Activated B cell treated with CpG ODN at 0.5 μM for 24 hours (primary cell): ENCODE data around the gene PHC2. TPM values are rescaled to one million over a fixed set of nuclear protein-coding genes. Genes with fewer than 3 reads are reported as not detected.

Experiments
- ATAC-seq: fragments of 200-7000 bp; cut with Tn5 transposase; one replicate; pipeline ENCODE4 v1.10.0; 2021; ENCODE audit warnings: low read depth, mild to moderate bottlenecking, moderate library complexity
- CTCF ChIA-PET: fragments of 350-600 bp; sonication (Branson Sonifier 250); formaldehyde crosslinking; loops from one replicate; lab custom pipeline; 2021; ENCODE audit warnings: antibody characterized with exemption; lab: Charles Lee
- POLR2A ChIA-PET: fragments of 350-600 bp; sonication (Branson Sonifier 250); formaldehyde crosslinking; loops from one replicate; lab custom pipeline; 2021; ENCODE audit warnings: antibody characterized with exemption; lab: Charles Lee
- DNase-seq: peaks from one replicate; pipeline ENCODE4 v3.0.0; 2022
- H3K27ac Mint-ChIP-seq: one replicate; pipeline ENCODE4 v1.8.0; 2020; ENCODE audit warnings: mixed read lengths
- H3K27me3 Mint-ChIP-seq: one replicate; pipeline ENCODE4 v1.8.0; 2021; ENCODE audit warnings: mixed read lengths
- H3K36me3 Mint-ChIP-seq: one replicate; pipeline ENCODE4 v1.8.0; 2021; ENCODE audit warnings: low read depth, mixed read lengths
- H3K4me1 Mint-ChIP-seq: one replicate; pipeline ENCODE4 v1.8.0; 2021; ENCODE audit warnings: mixed read lengths
- H3K4me3 Mint-ChIP-seq: one replicate; pipeline ENCODE4 v1.8.0; 2020; ENCODE audit warnings: mild to moderate bottlenecking, mixed read lengths
- H3K9me3 Mint-ChIP-seq: one replicate; pipeline ENCODE4 v1.8.0; 2020; ENCODE audit warnings: mixed read lengths
- intact Hi-C: fragments of 100-400 bp; cut with micrococcal nuclease; formaldehyde crosslinking; loops from one replicate; pipeline ENCODE4 v1.15.1; 2024
- total RNA-seq: library from RNA; stranded (reverse); gene quantifications from 2 replicates; pipeline ENCODE4 v1.2.3, GENCODE V29; 2022
- TF ChIP-seq, protein P1 (sequence below): fragments of 200-600 bp; IDR thresholded peaks from one replicate; pipeline ENCODE4 v1.8.0; 2022; ENCODE audit warnings: antibody characterized with exemption, mild to moderate bottlenecking

Gene PHC2
- total RNA-seq, 1 donor from 2014 or later, result 16.4 TPM

DNA sequence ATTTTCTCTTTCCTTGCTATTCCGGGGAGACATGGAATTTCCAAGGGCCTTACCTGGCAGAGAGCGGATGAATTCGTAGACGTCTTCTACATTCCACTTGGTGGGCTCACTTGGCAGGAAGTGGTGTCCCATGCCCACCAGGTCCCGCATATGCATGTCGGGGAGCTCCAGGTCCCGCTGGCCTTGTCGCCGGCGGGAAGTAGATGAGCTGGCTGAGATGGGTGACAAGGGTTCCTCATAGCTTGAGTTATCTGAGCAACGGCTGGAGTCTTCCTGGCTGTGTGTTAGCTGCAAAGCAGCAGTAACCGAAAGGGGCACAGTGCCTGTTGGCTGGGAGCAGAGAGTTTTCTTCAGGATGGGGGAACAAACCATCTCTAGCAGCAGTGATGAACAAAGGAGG, 102.1 kb downstream of the PHC2 start:
- Mint-ChIP-seq H3K9me3 (no peaks in the 10 kb centered on the region), H3K36me3 (peaks cover 95% of the 10 kb centered on the region), H3K27ac (no peak overlapping the region), H3K4me3 (no peak overlapping the region), H3K27me3 (no peaks in the 10 kb centered on the region), H3K4me1 (peaks cover 3% of the 10 kb centered on the region)
- intact Hi-C loops, result no loop called here
- POLR2A ChIA-PET, result interaction anchor here (1.0 kb wide), 1 partner anchor 21 kb away, joined by 4 read pairs; no protein-coding TSS in a partner anchor
- ATAC-seq (no peak), DNase-seq (no peak)
- CTCF ChIA-PET, result no interaction called here
- TF ChIP-seq, protein P1, sequence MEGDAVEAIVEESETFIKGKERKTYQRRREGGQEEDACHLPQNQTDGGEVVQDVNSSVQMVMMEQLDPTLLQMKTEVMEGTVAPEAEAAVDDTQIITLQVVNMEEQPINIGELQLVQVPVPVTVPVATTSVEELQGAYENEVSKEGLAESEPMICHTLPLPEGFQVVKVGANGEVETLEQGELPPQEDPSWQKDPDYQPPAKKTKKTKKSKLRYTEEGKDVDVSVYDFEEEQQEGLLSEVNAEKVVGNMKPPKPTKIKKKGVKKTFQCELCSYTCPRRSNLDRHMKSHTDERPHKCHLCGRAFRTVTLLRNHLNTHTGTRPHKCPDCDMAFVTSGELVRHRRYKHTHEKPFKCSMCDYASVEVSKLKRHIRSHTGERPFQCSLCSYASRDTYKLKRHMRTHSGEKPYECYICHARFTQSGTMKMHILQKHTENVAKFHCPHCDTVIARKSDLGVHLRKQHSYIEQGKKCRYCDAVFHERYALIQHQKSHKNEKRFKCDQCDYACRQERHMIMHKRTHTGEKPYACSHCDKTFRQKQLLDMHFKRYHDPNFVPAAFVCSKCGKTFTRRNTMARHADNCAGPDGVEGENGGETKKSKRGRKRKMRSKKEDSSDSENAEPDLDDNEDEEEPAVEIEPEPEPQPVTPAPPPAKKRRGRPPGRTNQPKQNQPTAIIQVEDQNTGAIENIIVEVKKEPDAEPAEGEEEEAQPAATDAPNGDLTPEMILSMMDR, result no peak

DNA sequence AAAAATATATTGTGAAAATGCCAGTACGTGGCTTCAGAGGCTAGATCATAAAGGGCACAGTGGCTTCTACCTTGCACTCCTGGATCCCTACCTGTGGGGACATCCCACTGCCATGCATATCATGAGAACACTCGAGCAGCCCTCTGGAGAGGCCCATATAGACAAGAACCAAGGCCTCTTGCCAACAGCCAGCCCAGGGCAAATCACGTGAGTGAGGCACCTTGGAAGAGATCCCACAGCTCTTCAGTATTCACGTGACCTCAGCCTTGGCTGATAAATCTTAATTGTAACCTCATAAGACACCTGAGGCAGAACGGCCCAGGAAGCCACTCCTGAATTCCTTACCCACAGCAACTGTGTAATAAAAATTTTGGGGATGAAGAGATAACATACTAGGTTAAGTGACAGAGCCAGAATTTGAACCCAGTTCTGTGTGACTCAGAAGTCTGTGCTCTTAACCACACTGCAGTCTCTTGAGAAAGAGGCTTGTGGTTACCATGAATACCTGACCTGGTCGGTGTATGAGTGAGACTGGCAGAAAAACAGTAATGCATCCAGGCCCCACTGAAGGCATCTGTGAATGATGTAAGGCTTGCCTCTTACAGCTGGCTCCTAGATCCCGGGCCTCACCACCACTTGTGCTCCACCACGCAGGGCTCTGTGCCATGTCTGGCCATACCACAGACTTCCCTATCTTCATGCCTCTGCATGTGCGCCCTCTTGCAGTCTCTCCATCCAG, 103.1 kb downstream of the PHC2 start:
- Mint-ChIP-seq H3K27ac (no peak overlapping the region), H3K4me1 (peaks cover 3% of the 10 kb centered on the region), H3K9me3 (no peaks in the 10 kb centered on the region), H3K27me3 (no peaks in the 10 kb centered on the region), H3K36me3 (peaks cover 95% of the 10 kb centered on the region), H3K4me3 (no peak overlapping the region)
- TF ChIP-seq, protein P1, result no peak
- DNase-seq, result no peak
- ChIA-PET POLR2A (interaction anchor here (1.0 kb wide), 1 partner anchor 22 kb away, joined by 4 read pairs; no protein-coding TSS in a partner anchor), CTCF (no interaction called here)
- no peak for ATAC-seq
- intact Hi-C loops, result no loop called here

DNA sequence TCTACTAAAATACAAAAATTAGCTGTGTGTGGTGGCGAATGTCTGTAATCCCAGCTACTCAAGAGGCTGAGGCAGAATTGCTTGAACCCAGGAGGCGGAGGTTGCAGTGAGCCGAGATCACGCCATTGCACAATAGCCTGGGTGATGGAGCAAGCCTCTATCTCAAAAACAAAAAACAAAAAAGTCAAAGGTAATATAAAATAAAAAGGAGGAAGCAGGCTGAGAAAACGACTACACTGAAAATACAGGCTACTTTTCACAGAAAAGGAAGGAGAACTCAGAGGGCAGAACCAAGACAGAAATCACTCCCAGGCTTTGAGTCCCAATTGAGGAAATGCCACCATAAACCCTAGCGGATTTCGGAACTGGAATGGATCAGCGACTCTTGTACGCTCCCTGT, 104.1 kb downstream of the PHC2 start:
- Mint-ChIP-seq H3K27me3 (no peaks in the 10 kb centered on the region), H3K27ac (no peak overlapping the region), H3K4me1 (no peaks in the 10 kb centered on the region), H3K36me3 (peaks cover 87% of the 10 kb centered on the region), H3K4me3 (no peak overlapping the region), H3K9me3 (no peaks in the 10 kb centered on the region)
- ChIA-PET POLR2A (no interaction called here), CTCF (no interaction called here)
- DNase-seq (no peak), ATAC-seq (no peak)
- intact Hi-C loops, result no loop called here
- TF ChIP-seq, protein P1, result no peak

DNA sequence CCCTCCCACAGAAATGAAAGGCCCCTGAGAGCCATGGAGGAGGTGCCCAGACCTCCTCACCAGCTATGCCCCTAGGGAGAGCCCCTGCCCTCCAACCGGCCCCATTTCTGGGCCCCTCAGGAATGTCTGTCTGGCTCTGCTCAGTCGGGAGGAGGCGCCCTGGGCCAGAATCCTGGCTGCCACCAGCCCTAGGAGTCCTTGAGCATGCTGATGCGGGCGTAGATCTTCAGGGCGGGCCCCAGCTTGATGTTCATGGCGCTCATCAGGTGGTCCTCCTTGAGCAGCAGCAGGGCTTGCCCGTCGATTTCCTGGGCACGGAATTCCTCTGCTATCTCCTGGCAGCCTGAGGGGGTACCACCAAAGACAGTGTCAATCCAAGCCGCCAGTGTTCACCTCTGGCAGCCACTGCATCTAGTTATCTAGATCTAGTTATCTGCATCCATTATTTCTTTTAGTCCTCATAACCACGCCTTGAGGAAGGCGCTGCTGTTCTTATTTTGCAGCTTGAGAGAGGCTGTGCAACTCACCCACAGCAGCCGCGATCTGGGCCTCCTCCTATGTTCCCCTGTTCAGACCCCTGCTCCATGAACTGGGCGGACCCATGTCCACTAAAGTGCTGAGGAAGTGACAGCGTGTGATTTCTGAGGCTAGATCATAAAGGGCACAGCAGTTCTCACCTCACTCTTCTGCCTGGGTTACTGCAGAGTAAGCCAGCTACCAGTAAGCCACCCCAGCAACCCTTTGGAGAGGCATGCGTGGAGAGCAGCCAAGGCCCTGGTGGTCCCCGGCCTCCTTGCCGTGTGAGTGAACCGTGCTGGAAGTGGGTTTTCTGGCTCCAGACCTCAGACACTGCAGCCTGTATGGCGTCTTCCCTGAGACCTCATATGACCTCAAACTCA, 106.0 kb downstream of the PHC2 start:
- Mint-ChIP-seq H3K9me3 (no peaks in the 10 kb centered on the region), H3K36me3 (peaks cover 70% of the 10 kb centered on the region), H3K4me3 (no peak overlapping the region), H3K4me1 (no peaks in the 10 kb centered on the region), H3K27me3 (no peaks in the 10 kb centered on the region), H3K27ac (no peak overlapping the region)
- CTCF ChIA-PET, result no interaction called here
- TF ChIP-seq, protein P1, result no peak
- POLR2A ChIA-PET, result interaction anchor here (0.6 kb wide), 1 partner anchor 334 kb away, joined by 3 read pairs; no protein-coding TSS in a partner anchor
- intact Hi-C loops, result no loop called here
- ATAC-seq (no peak), DNase-seq (no peak)
